GM12865 (cell line): ENCODE measurements around the gene FN3K.

ENCODE experiments used
- DNase-seq: peaks from one replicate; pipeline ENCODE4 v3.0.0; 2010; ENCODE audit warnings: low read depth
- H3K4me3 ChIP-seq: 2 replicates; pipeline ENCODE4 v1.5.1; 2011; ENCODE audit warnings: mild to moderate bottlenecking, low read depth, low read length, control low read depth
- TF ChIP-seq, protein P1 (sequence below): IDR thresholded peaks from 2 replicates; pipeline ENCODE4 v1.5.1; 2011; ENCODE audit warnings: low read length, control low read depth, low read depth, inconsistent platforms; ENCODE audit not compliant: insufficient read depth; ENCODE audit errors: missing control alignments

FN3K gene

GRCh38 chr17:82726427-82726826 is 9.0 kb upstream of the FN3K start:
- TF ChIP-seq, protein P1, sequence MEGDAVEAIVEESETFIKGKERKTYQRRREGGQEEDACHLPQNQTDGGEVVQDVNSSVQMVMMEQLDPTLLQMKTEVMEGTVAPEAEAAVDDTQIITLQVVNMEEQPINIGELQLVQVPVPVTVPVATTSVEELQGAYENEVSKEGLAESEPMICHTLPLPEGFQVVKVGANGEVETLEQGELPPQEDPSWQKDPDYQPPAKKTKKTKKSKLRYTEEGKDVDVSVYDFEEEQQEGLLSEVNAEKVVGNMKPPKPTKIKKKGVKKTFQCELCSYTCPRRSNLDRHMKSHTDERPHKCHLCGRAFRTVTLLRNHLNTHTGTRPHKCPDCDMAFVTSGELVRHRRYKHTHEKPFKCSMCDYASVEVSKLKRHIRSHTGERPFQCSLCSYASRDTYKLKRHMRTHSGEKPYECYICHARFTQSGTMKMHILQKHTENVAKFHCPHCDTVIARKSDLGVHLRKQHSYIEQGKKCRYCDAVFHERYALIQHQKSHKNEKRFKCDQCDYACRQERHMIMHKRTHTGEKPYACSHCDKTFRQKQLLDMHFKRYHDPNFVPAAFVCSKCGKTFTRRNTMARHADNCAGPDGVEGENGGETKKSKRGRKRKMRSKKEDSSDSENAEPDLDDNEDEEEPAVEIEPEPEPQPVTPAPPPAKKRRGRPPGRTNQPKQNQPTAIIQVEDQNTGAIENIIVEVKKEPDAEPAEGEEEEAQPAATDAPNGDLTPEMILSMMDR = no peak
- H3K4me3 ChIP-seq = no peak overlapping the region
- no peak for DNase-seq

- no peak overlapping the region for H3K4me3 ChIP-seq
- TF ChIP-seq, protein P1 = no peak
- DNase-seq = no peak
These were observed 5.7 kb upstream of the FN3K start for GRCh38 chr17:82729479-82730260.

GRCh38 chr17:82732118-82732743 is 3.2 kb upstream of the FN3K start:
- no peak for DNase-seq
- H3K4me3 ChIP-seq = no peak overlapping the region
- TF ChIP-seq, protein P1 = no peak

GRCh38 chr17:82736511-82737185 is 1.2 kb downstream of the FN3K start:
- H3K4me3 ChIP-seq = no peak overlapping the region
- TF ChIP-seq, protein P1 = no peak
- no peak for DNase-seq

GRCh38 chr17:82737967-82738877 is 2.8 kb downstream of the FN3K start:
- TF ChIP-seq, protein P1 = no peak
- DNase-seq = no peak
- no peak overlapping the region for H3K4me3 ChIP-seq
